Effector memory CD8-positive, alpha-beta T cell (primary cell): ENCODE results near the gene MTA1.

ENCODE experiments used
- ATAC-seq: fragments of 150-1000 bp; cut with Tn5 transposase; replicated peaks from 2 replicates; pipeline ENCODE4 v1.10.0; 2021; ENCODE audit warnings: mild to moderate bottlenecking, moderate library complexity
- DNase-seq, 3 experiments: peaks; one replicate each; pipeline ENCODE4 v3.0.0; 2021
- H3K27ac Mint-ChIP-seq, 2 donors: one replicate each; pipeline ENCODE4 v1.8.0; 2022; ENCODE audit warnings: mild to moderate bottlenecking in 2 of 2, mixed read lengths in 2 of 2, moderate library complexity in 2 of 2
- H3K27me3 Mint-ChIP-seq, 2 donors: one replicate each; pipeline ENCODE4 v1.8.0; 2022; ENCODE audit warnings: mixed read lengths in 2 of 2
- H3K36me3 Mint-ChIP-seq: one replicate; pipeline ENCODE4 v1.8.0; 2022; ENCODE audit warnings: mild to moderate bottlenecking, moderate library complexity, mixed read lengths; ENCODE audit not compliant: insufficient read depth
- H3K4me1 Mint-ChIP-seq, 2 donors: one replicate each; pipeline ENCODE4 v1.8.0; 2022; ENCODE audit warnings: low read depth in 2 of 2, mixed read lengths in 2 of 2
- H3K4me3 Mint-ChIP-seq, 2 donors: one replicate each; pipeline ENCODE4 v1.8.0; 2022; ENCODE audit warnings: mild to moderate bottlenecking in 2 of 2, mixed read lengths in 2 of 2, moderate library complexity in 2 of 2
- H3K9me3 Mint-ChIP-seq, 2 donors: one replicate each; pipeline ENCODE4 v1.8.0; 2022; ENCODE audit warnings: mixed read lengths in 2 of 2

MTA1 gene

DNA sequence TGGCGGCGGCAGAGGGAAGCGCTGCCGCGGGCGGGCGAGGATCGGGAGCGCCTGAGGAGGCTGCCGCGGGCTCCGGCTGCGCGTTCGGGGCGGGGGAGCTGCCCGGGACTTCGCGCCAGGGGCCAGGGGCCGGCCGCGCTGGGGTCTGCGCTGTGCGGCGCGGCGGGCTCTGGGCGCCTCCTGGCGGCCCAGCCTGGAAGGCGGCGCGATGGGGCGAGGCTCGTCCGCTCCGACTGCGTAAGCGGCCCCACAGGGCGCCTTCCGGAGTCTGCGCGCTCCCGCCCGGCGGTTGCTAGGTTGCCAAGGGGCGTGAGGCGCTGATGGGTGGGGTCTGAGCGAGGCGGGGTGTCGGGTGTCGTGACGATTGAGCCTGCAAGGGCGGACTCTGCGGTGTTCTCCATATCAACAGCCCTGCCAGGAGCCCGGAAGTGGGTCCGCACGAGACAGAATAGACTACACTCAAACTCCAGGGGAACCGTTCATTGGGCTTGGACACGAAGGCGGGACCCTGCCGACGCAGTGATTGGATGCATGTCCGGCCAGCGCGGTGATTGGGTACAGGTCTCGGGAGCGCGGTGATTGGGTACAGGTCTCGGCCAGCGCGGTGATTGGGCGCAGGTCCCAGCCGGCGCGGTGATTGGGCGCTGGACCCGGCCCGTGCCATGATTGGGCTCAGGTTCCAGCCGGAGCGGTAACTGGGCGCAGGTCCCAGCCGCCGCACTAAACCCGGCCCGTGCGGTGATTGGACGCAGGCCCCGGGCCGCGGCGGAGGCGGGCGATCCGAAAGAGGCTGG, 71.1 kb downstream of the MTA1 start, which contains the start of gene TEDC1:
Gene TEDC1 (plus strand): TSS at position 675 of the 794 bp plus-strand sequence. CDS start 130 bp downstream, outside the sequence.
- Mint-ChIP-seq H3K27me3 (no peaks in the 10 kb centered on the region), H3K4me1 (peaks cover 23 to 26% of the 10 kb centered on the region in 2 donors), H3K9me3 (no peaks in the 10 kb centered on the region), H3K27ac (peak within 1 kb of the TSS; percentile 100), H3K4me3 (peak within 1 kb of the TSS; percentile 88 to 91), H3K36me3 (peaks cover 97% of the 10 kb centered on the region)
- peak; percentile 60 for ATAC-seq
- peak; percentile 97 to 98 (median 98) for DNase-seq

DNA sequence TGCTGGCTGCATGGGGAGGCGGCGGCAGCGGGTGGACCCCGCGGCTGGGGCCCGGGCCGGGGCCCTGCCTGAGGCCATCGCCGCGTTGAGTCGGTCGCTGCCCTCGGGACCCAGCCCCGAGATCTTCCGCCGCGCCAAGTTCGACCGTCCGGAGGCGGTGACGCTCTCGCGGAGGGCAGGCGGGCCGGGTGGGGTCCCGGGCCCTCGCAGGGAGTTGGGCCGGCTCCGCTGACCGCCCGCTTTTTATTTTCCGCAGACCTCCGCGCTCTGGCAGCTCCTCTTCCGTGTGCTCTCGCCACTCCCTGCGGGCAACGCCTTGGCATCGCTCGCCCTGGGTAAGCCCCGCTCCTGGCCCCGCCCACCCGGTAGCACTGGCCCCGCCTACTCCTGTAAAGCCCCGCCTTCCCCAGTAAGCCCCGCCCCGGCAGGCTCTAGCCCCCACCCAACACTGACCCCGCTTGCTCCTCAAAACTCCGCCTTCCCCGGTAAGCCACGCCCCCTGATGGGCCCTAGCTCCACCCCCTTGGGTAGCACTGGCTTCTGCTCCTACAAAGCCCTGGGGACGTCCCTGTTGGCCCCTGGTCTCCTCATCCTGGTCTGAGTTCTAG, 71.8 kb downstream of the MTA1 start:
- Mint-ChIP-seq H3K27ac (peak overlapping the region; percentile 91 to 100), H3K4me1 (peaks cover 21 to 24% of the 10 kb centered on the region in 2 donors), H3K9me3 (no peaks in the 10 kb centered on the region), H3K27me3 (no peaks in the 10 kb centered on the region), H3K4me3 (peak overlapping the region; percentile 84 to 86), H3K36me3 (peaks cover 96% of the 10 kb centered on the region)
- peak; percentile 84 to 89 (median 86) for DNase-seq
- peak; percentile 13 for ATAC-seq

DNA sequence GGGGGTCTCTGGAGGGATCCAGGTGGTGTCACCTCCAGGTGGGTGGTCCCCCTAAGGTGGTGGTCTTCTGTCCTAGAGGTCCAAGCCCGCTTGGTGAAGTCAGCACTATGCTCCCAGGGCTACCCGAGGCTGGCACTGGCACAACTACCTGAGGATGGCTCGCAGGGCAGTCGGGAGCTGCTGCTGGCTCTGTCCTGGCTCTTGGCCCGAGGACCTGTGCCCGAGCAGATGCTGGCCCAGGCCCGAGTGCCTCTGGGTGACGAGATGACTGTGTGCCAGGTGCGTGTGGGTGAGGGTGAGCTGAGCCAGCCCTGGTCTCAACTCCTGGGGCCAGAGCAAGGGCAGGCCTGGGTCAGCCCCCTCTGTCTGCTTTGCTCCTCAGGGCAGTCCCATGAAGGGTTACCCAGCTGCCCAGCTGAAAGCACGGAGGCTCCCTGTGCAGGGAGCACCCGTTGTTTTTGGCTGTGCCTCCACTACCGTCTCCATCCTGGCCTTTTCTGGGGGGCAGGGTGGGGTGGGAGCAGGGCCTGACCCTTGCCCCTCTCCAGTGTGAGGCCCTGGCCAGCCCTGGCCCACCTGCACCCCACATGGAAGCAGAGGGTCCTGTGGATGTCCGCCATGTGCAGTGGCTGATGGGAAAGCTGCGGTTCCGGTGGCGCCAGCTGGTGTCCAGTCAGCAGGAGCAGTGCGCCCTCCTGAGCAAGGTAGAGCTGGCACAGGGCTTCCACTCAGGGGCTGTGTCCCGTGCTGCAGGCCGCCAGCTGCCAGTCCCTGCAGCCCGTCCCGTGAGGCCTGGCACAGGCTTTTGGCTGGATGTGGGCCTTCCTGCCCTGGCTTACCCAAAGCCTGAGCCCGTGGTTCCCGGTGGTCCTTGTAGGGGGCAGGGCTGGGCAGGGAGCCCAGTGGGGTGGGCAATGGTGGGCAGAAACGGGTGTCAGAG, 72.7 kb downstream of the MTA1 start:
- peaks cover 96% of the 10 kb centered on the region for H3K36me3 Mint-ChIP-seq
- peak overlapping the region; percentile 91 to 100 for H3K27ac Mint-ChIP-seq
- no peaks in the 10 kb centered on the region for H3K9me3 Mint-ChIP-seq
- no peaks in the 10 kb centered on the region for H3K27me3 Mint-ChIP-seq
- H3K4me1 Mint-ChIP-seq, result peaks cover 21 to 24% of the 10 kb centered on the region in 2 donors
- no peak for ATAC-seq
- DNase-seq, result no peak
- H3K4me3 Mint-ChIP-seq, result peak overlapping the region; percentile 84 to 86

DNA sequence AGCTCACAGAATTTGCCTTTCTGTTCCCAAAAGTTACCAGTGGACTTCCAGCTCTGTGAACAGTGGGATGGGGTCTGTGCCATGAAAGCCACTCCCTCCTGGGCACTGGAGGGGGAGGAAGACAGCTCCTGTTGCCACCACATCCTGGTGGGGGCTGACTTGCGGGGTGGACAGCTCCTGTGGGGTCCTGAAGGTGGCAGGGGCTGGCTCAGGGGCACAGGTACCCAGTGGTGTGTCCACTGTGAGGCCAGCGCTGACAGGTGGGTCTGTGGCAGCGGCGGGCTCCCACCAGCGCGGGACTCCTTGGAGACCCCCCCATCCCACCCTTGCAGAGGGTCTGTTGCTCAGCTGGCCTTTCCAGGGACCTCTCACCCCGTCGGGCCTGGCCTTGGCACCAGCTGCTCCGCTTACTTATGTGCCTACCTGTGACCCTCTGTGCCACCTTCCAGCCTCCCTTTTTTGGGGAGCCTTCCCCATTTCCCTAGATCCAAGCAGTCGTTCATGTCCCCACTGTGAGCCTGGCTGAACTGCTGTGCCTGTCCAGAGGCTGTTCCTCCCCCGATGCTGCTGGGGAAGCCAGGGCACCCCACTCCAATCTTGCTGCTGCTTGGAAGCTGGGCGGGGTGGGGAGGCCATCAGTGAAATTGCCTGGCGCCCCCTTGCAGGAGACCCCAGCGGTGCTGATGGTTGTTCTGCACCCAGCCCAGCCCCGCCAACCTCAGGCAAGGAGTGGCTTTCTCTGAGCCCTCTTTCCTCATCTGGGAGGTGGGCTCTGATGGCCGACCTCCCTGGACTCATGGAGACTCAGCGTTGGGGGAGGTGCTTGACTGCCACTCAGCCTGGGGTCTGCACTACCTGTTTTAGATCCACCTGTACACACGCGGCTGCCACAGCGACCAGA, 73.6 kb downstream of the MTA1 start:
- H3K4me1 Mint-ChIP-seq, result peaks cover 21 to 22% of the 10 kb centered on the region in 2 donors
- H3K27me3 Mint-ChIP-seq, result no peaks in the 10 kb centered on the region
- H3K4me3 Mint-ChIP-seq, result peak overlapping the region in 1 of 2 donors; percentile 51
- H3K9me3 Mint-ChIP-seq, result no peaks in the 10 kb centered on the region
- DNase-seq (peak in 1 of 3 experiments; percentile 4), ATAC-seq (no peak)
- H3K36me3 Mint-ChIP-seq, result peaks cover 96% of the 10 kb centered on the region
- H3K27ac Mint-ChIP-seq, result peak overlapping the region in 1 of 2 donors; percentile 100

DNA sequence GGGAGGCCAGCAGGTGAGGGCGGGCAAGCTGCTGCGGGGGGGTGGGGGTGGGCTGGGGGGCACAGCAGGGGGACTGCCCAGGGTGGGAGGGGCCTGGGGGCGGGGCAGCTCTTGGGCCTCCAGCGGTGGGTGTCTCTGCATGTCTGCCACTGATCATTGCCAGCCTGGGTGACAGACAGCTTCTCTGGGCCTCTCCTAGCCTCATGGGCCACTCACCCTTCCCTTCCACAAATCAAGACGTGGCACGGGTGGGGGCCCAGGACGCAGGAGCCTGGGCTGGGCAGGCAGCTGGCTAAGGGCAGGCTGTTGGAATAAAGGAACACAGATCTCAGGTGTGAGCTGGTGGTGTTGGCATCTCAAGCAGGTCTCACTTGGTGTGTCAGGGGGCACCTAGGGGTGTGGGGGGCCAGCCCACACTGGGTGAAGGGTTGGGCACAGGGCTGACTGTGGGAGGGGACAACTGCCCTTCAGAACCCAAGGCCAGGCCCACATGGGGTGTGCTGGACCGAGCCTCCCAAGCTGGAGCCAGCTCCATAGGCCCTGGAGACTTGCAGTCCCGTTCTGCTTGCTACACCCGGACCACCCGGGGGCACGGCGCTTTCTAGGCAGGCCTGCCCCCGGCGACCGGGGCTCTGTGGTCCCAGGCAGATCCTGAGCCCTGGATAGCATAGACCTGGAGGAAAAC, 74.4 kb downstream of the MTA1 start:
- no peak for DNase-seq
- H3K9me3 Mint-ChIP-seq, result no peaks in the 10 kb centered on the region
- H3K27me3 Mint-ChIP-seq, result no peaks in the 10 kb centered on the region
- H3K36me3 Mint-ChIP-seq, result peaks cover 96% of the 10 kb centered on the region
- no peak overlapping the region for H3K4me3 Mint-ChIP-seq
- ATAC-seq, result no peak
- peaks cover 13 to 17% of the 10 kb centered on the region in 2 donors for H3K4me1 Mint-ChIP-seq
- H3K27ac Mint-ChIP-seq, result peak overlapping the region; percentile 65 to 77

DNA sequence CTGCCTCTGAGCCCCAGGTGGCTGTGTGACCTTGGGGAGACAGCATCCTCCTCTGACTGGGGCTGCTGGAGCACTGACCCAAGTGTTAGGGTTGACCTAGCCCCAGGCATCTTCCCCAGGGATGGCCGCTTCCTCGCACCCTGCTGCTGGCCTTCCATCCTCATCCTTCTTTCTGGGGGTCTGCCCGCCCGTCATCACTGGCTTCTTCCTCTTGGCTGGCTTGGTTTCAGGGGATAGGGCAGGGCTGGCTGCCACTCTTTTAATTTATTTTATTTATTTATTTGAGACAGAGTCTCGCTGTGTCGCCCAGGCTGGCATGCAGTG, 74.9 kb downstream of the MTA1 start:
- no peaks in the 10 kb centered on the region for H3K27me3 Mint-ChIP-seq
- DNase-seq, result no peak
- H3K4me1 Mint-ChIP-seq, result peaks cover 8 to 12% of the 10 kb centered on the region in 2 donors
- peaks cover 95% of the 10 kb centered on the region for H3K36me3 Mint-ChIP-seq
- H3K9me3 Mint-ChIP-seq, result no peaks in the 10 kb centered on the region
- no peak for ATAC-seq
- peak overlapping the region; percentile 51 to 65 for H3K27ac Mint-ChIP-seq
- H3K4me3 Mint-ChIP-seq, result no peak overlapping the region

DNA sequence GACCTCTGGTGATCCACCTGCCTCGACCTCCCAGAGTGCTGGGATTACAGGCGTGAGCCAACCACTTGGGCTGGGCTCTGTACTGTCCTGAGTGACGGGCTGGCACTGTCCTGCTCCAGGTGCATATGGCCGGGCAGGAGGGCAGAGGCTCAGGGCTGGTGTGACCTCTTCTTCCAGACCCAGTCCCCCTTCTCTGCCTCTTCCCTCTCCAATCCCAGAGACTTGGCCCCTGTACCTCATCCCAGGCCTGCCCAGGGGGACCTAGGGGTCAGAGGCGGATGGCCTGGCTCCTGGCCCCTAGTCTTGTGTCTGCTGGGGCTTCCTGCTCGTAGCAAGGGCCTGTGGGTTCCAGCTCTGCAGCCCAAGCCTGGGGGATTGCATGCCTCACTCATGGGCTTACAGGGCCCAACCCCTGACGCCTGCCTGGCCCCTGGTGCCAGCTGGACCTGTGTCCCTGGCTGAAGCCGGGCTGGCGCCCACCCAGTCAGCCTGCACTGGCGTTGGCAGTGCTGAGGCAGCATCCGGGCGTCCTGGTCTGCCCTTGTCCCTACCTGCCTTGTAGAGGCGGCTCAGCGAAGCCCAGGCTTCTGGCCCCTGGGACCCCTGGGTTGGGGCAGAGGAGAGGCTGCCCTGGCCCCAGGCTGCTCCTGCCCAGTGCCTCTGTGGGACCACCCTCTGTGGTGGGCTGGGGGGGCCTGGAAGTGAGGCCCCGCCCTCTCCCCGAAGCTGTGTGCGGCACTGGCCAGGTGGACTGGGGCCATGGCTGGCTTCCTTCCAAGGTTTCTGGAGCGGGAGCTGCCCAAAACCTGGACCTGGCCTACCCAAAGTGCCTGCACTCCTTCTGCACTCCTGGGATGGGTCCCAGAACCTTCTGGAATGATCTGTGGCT, 75.7 kb downstream of the MTA1 start:
- Mint-ChIP-seq H3K4me1 (peaks cover 5 to 11% of the 10 kb centered on the region in 2 donors), H3K27ac (peak overlapping the region; percentile 65 to 92), H3K4me3 (no peak overlapping the region), H3K27me3 (no peaks in the 10 kb centered on the region), H3K9me3 (no peaks in the 10 kb centered on the region), H3K36me3 (peaks cover 95% of the 10 kb centered on the region)
- DNase-seq (no peak), ATAC-seq (no peak)

DNA sequence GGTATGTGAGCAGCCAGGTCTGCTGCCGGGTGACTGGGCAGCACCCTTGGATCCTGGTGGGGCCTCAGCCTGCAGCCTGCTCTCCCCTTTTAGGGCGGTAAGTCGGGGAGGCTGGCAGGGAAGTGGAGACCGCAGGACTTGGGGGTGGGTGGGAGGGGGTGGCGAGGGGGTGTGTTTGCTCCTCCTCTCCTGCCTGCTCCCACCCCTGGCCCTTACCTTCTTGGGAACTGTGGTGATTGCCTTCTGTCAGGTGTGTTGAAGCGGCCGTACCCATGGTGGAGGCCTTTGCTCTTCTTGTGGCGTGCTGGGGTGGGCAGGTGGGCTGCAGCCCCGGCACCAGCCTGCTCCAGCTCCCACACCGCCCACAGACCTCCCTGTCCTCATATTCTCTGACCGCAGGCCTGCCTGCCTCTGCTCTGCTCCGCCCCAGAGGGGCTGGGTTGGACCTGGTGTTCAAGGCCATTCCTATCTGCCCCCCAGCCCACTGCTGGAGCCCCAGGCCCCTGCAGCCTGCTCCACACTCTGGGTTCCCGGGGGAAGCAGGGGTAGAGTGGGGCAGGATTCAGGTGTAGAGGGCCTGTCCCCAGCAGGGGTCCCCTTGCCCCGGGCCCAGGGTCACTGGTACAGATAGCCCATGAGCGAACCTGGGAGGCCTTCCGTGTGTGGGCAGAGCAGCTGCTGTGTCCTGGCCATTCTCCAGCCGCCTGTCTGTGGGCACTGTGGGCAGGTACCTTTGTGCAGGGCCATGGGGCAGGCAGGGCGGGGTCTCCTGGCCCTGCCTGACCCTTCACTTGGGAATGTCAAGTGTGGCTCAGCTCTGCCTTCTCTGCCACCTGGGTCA, 76.6 kb downstream of the MTA1 start:
- DNase-seq (peak in 1 of 3 experiments; percentile 2), ATAC-seq (no peak)
- Mint-ChIP-seq H3K9me3 (no peaks in the 10 kb centered on the region), H3K4me3 (no peak overlapping the region), H3K36me3 (peaks cover 95% of the 10 kb centered on the region), H3K4me1 (peaks cover 5 to 12% of the 10 kb centered on the region in 2 donors), H3K27me3 (no peaks in the 10 kb centered on the region), H3K27ac (peak overlapping the region; percentile 68 to 92)

DNA sequence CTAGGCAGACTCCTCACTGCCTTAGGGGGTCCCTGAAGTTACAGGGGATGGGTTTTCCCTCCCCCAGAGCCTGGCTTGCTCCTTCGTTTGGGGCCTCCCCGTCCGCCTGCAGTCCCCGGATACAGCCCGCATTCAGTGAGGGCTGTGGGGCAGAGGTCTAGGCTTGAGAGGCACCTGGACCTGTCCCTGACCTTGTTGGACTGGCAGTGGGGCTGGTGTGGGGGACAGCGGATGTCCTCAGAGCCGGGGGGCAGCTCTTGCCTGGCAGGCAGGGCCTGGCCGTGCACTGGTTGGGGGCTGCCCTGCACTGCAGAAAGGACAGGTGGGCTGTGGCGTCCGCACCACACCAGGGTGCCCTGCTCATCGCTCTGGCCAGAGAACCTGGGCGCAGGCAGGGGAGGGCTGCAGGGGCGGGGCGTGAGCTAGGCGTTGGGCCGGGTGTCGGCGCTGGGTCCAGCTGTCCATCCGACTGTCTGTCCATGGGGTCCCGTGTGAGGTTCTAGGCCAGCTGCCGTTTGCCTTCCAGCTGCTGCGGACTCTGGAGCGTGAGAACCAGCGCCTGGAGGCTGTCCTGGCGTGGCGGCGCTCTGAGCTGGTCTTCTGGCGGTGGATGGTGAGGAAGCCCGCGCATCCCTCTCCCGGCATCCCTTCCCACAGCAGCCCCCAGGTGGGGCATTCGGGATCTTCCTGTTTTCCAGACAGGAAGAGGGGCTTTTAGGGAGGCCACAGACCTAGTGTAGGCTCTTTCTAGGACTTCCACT, 77.4 kb downstream of the MTA1 start:
- peaks cover under 1 to 8% of the 10 kb centered on the region in 2 donors for H3K4me1 Mint-ChIP-seq
- H3K9me3 Mint-ChIP-seq, result no peaks in the 10 kb centered on the region
- peak overlapping the region in 1 of 2 donors; percentile 33 for H3K4me3 Mint-ChIP-seq
- no peaks in the 10 kb centered on the region for H3K27me3 Mint-ChIP-seq
- H3K27ac Mint-ChIP-seq, result peak overlapping the region in 1 of 2 donors; percentile 92
- DNase-seq (peak in 1 of 3 experiments; percentile 7), ATAC-seq (no peak)
- H3K36me3 Mint-ChIP-seq, result peaks cover 95% of the 10 kb centered on the region

DNA sequence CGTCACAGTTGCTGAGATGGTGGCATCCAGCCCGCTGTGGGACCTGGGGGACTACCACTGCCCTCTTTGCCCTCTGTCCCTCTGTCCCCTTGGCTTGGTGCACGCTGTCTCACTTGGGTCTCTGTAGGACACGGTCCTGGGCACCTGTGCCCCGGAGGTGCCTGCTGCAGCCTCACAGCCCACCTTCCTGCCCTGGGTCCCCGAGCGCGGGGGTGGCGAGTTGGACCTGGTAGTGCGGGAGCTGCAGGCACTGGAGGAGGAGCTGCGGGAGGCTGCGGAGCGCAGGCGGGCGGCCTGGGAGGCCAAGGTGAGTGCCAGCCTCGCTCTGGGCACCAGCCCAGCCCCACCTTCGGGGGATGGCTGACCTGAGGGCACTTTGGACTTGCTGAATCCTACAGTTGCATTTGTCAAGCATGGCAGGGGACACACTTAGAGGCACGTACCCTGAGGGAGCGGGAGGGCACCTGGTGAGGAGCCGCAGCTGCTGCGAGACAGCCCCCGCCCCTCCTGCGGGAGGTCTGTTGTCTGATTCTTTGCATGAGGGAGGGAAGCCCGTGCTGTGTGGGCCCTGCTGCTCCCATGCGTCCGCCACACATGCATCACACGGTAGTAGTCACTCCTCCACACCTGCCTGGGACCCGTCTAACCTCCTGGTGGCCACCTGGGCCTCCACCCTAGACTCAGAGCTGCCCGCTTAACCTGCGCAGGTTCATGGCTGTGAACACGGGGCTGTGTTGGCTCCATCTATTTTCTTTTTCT, 78.2 kb downstream of the MTA1 start:
- H3K27ac Mint-ChIP-seq, result peak overlapping the region; percentile 60 to 92
- H3K9me3 Mint-ChIP-seq, result no peaks in the 10 kb centered on the region

More for the DNA sequence above, 78.2 kb downstream of the MTA1 start:
- Mint-ChIP-seq H3K4me3 (peak overlapping the region in 1 of 2 donors; percentile 33), H3K4me1 (peaks cover 0 to 9% of the 10 kb centered on the region in 2 donors), H3K36me3 (peaks cover 95% of the 10 kb centered on the region), H3K27me3 (peaks cover 0 to 5% of the 10 kb centered on the region in 2 donors)
- DNase-seq, result no peak
- ATAC-seq, result no peak
